NCI-H146 treated with DMSO at 0.1 percent for 48 hours (cell line): ENCODE measurements around the gene LKAAEAR1.

ENCODE experiments used
- DNase-seq: peaks from one replicate; lab custom pipeline; 2025; ENCODE audit not compliant: unreplicated experiment; lab: John Stamatoyannopoulos, UW

LKAAEAR1 gene

DNA sequence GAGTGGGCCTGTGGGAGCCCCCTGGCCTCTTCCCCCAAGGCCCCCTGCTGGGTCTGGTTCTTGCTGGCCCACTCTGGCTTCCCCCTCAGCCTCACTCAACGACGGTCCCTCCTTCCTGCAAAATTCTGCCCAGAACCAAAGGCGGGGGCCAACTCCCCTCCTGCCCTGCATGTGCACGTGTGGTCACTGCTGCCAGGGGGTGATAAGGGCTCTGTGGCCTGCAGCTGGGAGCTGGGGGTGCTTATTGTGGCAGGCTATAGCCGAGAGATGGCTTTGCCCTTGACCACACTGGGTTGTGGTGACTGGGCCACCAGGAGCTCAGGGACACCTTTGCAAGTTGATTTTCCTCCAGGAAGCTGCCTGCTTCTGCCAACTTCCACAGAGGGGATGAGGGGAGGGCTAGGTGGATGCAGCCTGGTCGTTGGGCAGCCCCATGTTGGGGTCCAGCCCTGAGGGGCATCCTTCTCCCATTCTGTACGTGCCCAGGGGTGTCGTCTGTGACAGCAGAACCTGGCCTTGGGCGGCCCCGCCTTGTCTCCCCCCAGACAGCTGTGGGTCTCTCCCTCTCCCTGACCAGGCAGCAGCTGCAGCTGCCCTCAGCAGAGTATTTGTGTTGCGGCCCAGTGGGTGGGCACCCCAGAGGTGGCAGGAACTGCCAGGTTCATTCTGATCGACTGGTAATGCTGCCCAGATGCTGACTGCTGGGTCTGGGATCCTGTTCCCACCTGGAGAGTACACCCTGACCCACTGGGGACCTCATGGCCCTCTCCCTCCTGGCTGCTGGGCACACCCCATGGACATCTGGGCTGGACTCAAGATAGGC lies 15.6 kb downstream of the LKAAEAR1 start:
- DNase-seq: no peak

DNA sequence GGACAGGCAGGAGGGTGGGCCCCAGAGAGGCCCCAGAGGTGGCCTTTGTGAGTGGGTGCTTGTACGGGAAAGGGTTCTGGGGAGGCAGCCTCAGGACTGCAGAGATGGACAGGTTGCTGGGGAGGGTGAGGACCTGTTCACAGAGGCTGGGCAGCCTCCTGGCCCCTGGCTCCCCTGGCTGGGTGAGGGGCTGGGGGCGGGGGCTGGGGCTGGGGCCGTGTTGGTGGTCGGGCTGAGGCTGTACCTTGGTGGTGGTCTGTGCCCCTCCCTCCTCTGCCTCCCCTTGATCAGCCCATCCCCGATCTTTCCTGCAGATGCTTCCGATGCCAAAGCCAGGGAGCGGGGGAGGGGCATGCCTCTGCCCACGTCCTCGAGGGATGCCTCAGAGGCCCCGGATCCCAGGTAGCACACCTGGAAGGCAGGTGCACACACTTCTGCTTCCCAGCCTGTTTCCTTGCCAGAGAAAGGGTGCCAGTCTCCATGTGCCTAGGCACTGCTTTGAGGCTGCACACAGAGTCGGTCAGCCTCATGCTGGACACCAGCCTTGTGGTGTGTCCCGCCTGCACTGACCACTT lies 16.4 kb downstream of the LKAAEAR1 start:
- DNase-seq: no peak

GRCh38 chr20:64067005-64067632 lies 17.1 kb downstream of the LKAAEAR1 start:
- no peak for DNase-seq

GRCh38 chr20:64065974-64066343 lies 18.2 kb downstream of the LKAAEAR1 start:
- DNase-seq: no peak

- peak; percentile 19 for DNase-seq
Measured at GRCh38 chr20:64065062-64065973, 18.9 kb downstream of the LKAAEAR1 start.

GRCh38 chr20:64064145-64064698 lies 20.0 kb downstream of the LKAAEAR1 start:
- DNase-seq: no peak

GRCh38 chr20:64063389-64064144 lies 20.6 kb downstream of the LKAAEAR1 start:
- no peak for DNase-seq

DNA sequence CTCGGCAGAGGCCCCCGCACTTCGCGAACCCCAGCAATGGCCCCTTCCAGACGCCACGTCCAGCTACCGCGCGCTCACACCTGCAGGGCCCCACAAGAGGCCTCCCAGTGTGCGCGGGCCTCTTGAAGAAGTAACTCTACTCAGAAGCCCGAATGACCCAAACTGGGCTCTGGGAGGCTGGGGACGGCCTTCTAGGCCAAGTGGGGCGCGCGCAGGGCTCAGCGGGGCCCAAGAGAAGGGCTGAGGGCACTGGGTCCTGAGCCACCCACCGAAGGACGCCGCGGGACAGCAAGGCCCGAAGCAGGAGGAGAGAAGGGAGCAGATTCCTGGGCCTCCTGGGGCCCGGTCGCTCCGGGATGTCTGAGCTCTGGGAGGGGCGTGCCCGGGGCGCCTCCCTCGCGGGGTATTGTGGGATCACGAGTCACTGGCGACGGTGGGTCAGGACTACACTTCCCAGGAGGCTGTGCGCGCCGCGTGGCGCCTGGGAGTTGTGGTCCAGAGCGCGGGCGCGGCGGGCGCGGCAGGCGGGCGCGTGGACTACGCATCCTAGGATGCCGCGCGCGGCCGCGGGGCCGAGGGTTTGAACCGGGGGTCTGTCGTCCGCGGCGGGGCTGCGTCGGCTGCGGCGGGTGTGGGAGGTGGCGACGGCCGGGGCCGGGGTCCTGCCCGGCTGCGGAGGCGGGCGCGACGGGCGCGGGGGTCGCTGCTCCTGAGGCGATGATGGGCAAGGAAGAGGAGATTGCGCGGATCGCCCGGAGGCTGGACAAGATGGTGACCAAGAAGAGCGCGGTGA lies 21.4 kb downstream of the LKAAEAR1 start, which contains the start of gene TCEA2:
TCEA2 (plus strand) TSS at position 603 of the 793 bp plus-strand sequence; CDS start at position 718, 115 bp downstream.
- DNase-seq: peak; percentile 88

GRCh38 chr20:64062276-64062595 lies 22.0 kb downstream of the LKAAEAR1 start:
- no peak for DNase-seq

- DNase-seq: no peak
Measured at GRCh38 chr20:64058536-64058935, 25.7 kb downstream of the LKAAEAR1 start.

- DNase-seq: peak; percentile 50
Measured at GRCh38 chr20:64057628-64058498, 26.3 kb downstream of the LKAAEAR1 start.

- no peak for DNase-seq
Measured at GRCh38 chr20:64056889-64057627, 27.1 kb downstream of the LKAAEAR1 start.

DNA sequence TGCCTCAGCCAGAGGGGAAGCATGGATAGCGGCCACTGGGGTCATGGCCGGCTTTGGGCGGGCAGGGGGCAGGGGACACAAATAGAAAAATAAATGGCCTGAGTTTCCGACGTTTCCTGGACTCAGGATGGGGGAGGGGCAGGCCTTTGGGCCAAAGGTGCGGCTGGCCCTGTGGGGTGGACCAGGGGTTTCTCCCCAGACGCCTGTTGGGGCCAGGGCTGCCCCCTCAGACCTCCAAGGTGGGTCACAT lies 27.6 kb downstream of the LKAAEAR1 start:
- no peak for DNase-seq

- no peak for DNase-seq
Measured at GRCh38 chr20:64055893-64056638, 28.1 kb downstream of the LKAAEAR1 start.

GRCh38 chr20:64055396-64055892 lies 28.8 kb downstream of the LKAAEAR1 start:
- DNase-seq: no peak

DNA sequence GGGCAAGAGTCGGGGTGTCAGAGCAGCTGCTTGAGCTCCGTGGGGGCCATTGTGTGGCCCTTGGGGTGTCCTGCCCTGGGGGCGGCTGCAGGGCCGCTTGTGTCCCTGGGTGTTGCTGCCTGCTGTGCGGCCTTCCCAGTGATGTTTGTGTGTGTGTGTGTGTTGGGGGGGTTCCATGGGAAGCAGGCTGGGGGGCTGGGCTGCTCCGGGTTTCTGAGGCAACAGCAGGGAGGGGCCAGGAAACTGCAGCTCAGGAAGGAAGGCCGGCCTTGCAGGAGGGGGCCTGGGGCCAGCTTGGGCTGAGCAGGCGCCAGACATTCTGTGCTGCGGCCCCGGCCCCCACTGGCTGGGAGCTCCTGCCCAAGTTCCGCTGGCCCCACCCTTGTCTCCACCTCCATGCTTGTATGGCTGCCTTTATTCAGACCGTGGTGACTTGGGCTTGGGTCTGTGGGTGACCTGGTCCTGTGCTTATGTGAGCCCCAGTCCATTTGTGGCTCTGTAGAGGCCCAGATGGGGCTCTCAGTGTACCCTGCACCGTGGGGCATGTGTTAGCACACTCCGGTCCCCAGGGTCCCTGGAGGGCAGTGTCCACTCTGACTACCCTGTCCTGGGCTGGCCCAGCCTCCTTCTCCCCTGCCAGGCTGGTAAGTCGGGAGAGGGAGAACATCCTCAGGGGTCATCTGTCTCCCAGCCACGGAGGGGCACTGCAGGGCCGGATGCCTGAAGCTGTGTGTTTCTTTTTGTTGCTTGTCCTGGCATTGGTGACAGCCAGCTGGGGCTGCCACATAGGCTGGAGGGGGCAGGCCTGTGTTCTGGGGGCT lies 30.1 kb downstream of the LKAAEAR1 start:
- DNase-seq: no peak
